Mammary epithelial cell (primary cell): ENCODE measurements around the gene DACH2.

Experiments
- EZH2 ChIP-seq: IDR thresholded peaks from 2 replicates; pipeline ENCODE4 v1.6.1; 2012; ENCODE audit warnings: low read length, inconsistent platforms, borderline replicate concordance
- TF ChIP-seq, protein P1 (sequence below), 2 donors: IDR thresholded peaks in 1 of 2; conservative IDR thresholded peaks in 1 of 2; 2 replicates each; pipeline ENCODE4 v1.5.1; 2011 to 2012; ENCODE audit warnings: inconsistent platforms in 2 of 2, low read length in 2 of 2, mild to moderate bottlenecking in 2 of 2, control low read depth in 1 of 2, low read depth in 1 of 2; ENCODE audit not compliant: insufficient read depth in 1 of 2; ENCODE audit errors: extremely low read depth in 1 of 2

DNA sequence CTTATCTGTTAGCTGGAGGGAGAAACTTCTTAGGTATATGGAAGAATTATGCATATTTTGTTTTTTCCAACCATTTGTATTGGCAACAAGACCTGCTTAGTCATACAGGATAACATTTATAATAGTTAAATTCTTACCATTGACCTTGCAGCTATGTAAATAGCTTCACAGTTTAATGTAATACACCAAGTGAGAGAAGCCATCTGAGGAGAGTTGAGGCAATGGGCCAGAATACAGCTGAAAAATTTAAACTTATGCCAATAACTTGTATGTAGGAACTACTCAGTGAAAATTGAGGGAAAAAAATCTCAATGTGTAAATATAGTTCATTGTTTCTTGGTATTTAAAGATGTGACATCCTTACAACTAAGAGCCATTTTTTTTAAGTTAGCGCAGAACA, 273.5 kb downstream of the DACH2 start:
- TF ChIP-seq, protein P1, sequence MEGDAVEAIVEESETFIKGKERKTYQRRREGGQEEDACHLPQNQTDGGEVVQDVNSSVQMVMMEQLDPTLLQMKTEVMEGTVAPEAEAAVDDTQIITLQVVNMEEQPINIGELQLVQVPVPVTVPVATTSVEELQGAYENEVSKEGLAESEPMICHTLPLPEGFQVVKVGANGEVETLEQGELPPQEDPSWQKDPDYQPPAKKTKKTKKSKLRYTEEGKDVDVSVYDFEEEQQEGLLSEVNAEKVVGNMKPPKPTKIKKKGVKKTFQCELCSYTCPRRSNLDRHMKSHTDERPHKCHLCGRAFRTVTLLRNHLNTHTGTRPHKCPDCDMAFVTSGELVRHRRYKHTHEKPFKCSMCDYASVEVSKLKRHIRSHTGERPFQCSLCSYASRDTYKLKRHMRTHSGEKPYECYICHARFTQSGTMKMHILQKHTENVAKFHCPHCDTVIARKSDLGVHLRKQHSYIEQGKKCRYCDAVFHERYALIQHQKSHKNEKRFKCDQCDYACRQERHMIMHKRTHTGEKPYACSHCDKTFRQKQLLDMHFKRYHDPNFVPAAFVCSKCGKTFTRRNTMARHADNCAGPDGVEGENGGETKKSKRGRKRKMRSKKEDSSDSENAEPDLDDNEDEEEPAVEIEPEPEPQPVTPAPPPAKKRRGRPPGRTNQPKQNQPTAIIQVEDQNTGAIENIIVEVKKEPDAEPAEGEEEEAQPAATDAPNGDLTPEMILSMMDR (conservative IDR thresholded peaks at IDR 0.05 in 1 of 2, IDR thresholded peaks at IDR 0.05 in 1 of 2; ENCODE audit: extremely low read depth in 1 of 2, insufficient read depth in 1 of 2, low read depth in 1 of 2, low read length in 2 of 2) = no peak
- TF ChIP-seq EZH2 = no peak
